SK-N-SH treated with all-trans-retinoic acid at 6 μM for 48 hours (cell line): Measurements from ENCODE around the gene MRAS.

ENCODE experiments used
- ATAC-seq: fragments of 200-7000 bp; cut with Tn5 transposase; 3 replicates; pipeline ENCODE4 v1.9.1; 2020; ENCODE audit warnings: mild to moderate bottlenecking, moderate library complexity
- ARNTL ChIP-seq: fragments of 450-650 bp; formaldehyde crosslinking; IDR thresholded peaks from 2 replicates; pipeline ENCODE4 v1.5.0; 2020; ENCODE audit warnings: low read depth, mild to moderate bottlenecking, moderate library complexity, borderline replicate concordance
- BACH2 ChIP-seq: fragments of 250-450 bp; sonication (Bioruptor Pico); IDR thresholded peaks from 2 replicates; pipeline ENCODE4 v1.9.0; 2021; ENCODE audit warnings: mild to moderate bottlenecking, borderline replicate concordance
- CREB5 ChIP-seq: fragments of 250-450 bp; sonication (Bioruptor Pico); IDR thresholded peaks from 2 replicates; pipeline ENCODE4 v1.5.1; 2020; ENCODE audit warnings: low read depth, mild to moderate bottlenecking, moderate library complexity
- CSDC2 ChIP-seq: fragments of 250-450 bp; sonication (Bioruptor Pico); IDR thresholded peaks from 2 replicates; pipeline ENCODE4 v1.5.0; 2020; ENCODE audit warnings: mild to moderate bottlenecking, moderate library complexity
- CSRNP3 ChIP-seq: fragments of 250-450 bp; sonication (Bioruptor Pico); IDR thresholded peaks from 2 replicates; pipeline ENCODE4 v1.5.1; 2021; ENCODE audit warnings: mild to moderate bottlenecking, moderate library complexity
- ESRRG ChIP-seq: fragments of 250-450 bp; sonication (Bioruptor Pico); IDR thresholded peaks from 2 replicates; pipeline ENCODE4 v1.6.1; 2021; ENCODE audit warnings: mild to moderate bottlenecking
- GLIS3 ChIP-seq: fragments of 250-450 bp; sonication (Bioruptor Pico); IDR thresholded peaks from 2 replicates; pipeline ENCODE4 v1.5.0; 2020; ENCODE audit warnings: mild to moderate bottlenecking, moderate library complexity
- ISL1 ChIP-seq: fragments of 250-450 bp; sonication (Bioruptor Pico); IDR thresholded peaks from 2 replicates; pipeline ENCODE4 v2.1.2; 2022; ENCODE audit warnings: mild to moderate bottlenecking, moderate library complexity
- PPARA ChIP-seq: fragments of 250-450 bp; sonication (Bioruptor Pico); IDR thresholded peaks from 2 replicates; pipeline ENCODE4 v1.5.0; 2020; ENCODE audit warnings: mild to moderate bottlenecking, borderline replicate concordance
- RARB ChIP-seq: fragments of 250-450 bp; sonication (Bioruptor Pico); IDR thresholded peaks from 2 replicates; pipeline ENCODE4 v1.8.0; 2021; ENCODE audit warnings: mild to moderate bottlenecking, moderate library complexity
- SNAI2 ChIP-seq: fragments of 250-450 bp; sonication (Bioruptor Pico); IDR thresholded peaks from 2 replicates; pipeline ENCODE4 v1.5.0; 2020; ENCODE audit warnings: mild to moderate bottlenecking, moderate library complexity
- TCF4 ChIP-seq: fragments of 250-450 bp; sonication (Bioruptor Pico); IDR thresholded peaks from 2 replicates; pipeline ENCODE4 v1.8.0; 2021; ENCODE audit warnings: mild to moderate bottlenecking, moderate library complexity, borderline replicate concordance
- TOX ChIP-seq: fragments of 250-450 bp; sonication (Bioruptor Pico); IDR thresholded peaks from 2 replicates; pipeline ENCODE4 v1.8.0; 2021; ENCODE audit warnings: mild to moderate bottlenecking, moderate library complexity, borderline replicate concordance
- TSHZ2 ChIP-seq: fragments of 250-450 bp; sonication (Bioruptor Pico); IDR thresholded peaks from 2 replicates; pipeline ENCODE4 v1.5.0; 2020; ENCODE audit warnings: mild to moderate bottlenecking, moderate library complexity
- ZC3H10 ChIP-seq: fragments of 250-450 bp; sonication (Bioruptor Pico); IDR thresholded peaks from 2 replicates; pipeline ENCODE4 v1.5.1; 2021; ENCODE audit warnings: mild to moderate bottlenecking, moderate library complexity
- ZFP3 ChIP-seq: fragments of 250-450 bp; sonication (Bioruptor Pico); IDR thresholded peaks from 2 replicates; pipeline ENCODE4 v1.5.0; 2020; ENCODE audit warnings: mild to moderate bottlenecking, moderate library complexity
- ZNF565 ChIP-seq: fragments of 450-650 bp; formaldehyde crosslinking; conservative IDR thresholded peaks from 2 replicates; pipeline ENCODE4 v1.5.0; 2020; ENCODE audit warnings: low read depth, mild to moderate bottlenecking, moderate library complexity
- ZNF70 ChIP-seq: fragments of 450-650 bp; formaldehyde crosslinking; IDR thresholded peaks from 2 replicates; pipeline ENCODE4 v1.5.0; 2020; ENCODE audit warnings: mild to moderate bottlenecking, moderate library complexity

MRAS gene

DNA sequence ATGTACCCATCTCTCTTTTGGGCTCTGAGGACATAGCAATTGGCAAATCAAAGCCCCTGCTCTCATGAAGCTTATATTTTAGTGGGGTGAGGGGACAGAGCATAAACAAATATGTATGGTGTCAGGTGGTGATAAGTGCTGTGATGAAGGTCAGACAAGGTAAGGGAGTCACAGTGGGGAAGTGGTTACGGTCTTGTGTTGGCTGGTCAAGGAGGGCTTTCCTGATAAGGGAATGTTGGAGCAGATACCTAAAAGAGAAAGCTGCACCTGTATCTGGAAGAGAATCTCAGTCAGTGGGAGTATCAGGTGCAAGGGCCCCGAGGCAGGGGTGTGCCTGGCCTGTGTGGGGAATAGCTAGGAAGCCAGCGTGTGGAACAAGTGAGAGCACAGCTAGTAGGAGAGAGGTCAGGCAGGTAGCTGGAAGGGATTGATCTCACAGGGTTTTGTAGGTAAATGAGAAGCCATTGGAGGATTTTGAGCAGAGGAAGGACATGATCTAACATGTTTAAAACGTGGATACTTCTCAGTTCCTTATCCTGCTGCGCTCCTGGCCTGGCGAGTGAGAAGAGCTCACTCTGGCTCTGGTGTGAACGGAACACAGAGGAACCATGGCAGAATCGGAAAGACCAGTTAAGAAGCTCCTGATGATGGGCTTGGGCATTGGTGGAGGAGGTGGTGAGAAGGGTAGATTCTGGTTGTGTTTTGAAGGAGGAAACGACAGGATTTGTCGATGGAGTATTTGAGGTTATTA is 35.5 kb downstream of the MRAS start:
- ATAC-seq = no peak
- TF ChIP-seq GLIS3 = no peak
- TF ChIP-seq TOX (CRISPR knock-in tag) = no peak
- no peak for TF ChIP-seq ARNTL (CRISPR knock-in tag)
- no peak for TF ChIP-seq TCF4 (CRISPR knock-in tag)
- TF ChIP-seq CSDC2 = no peak
- TF ChIP-seq BACH2 (CRISPR knock-in tag) = no peak
- TF ChIP-seq ISL1 (CRISPR knock-in tag) = no peak
- no peak for TF ChIP-seq CSRNP3 (CRISPR knock-in tag)
- TF ChIP-seq SNAI2 (CRISPR knock-in tag) = no peak
- no peak for TF ChIP-seq ZNF70 (CRISPR knock-in tag)
- TF ChIP-seq ZNF565 (CRISPR knock-in tag) = no peak
- TF ChIP-seq, all 23 proteins: peak for 0

- no peak for ATAC-seq
Measured at GRCh38 chr3:138384531-138384930, 36.2 kb downstream of the MRAS start.

More at GRCh38 chr3:138384531-138384930, 36.2 kb downstream of the MRAS start:
- TF ChIP-seq CSDC2 = no peak
- no peak for TF ChIP-seq SNAI2 (CRISPR knock-in tag)
- no peak for TF ChIP-seq TSHZ2
- TF ChIP-seq RARB (CRISPR knock-in tag) = no peak
- no peak for TF ChIP-seq CREB5
- TF ChIP-seq ESRRG (CRISPR knock-in tag) = no peak
- TF ChIP-seq ZFP3 (CRISPR knock-in tag) = no peak
- TF ChIP-seq CSRNP3 (CRISPR knock-in tag) = no peak
- no peak for TF ChIP-seq ZNF565 (CRISPR knock-in tag)
- no peak for TF ChIP-seq BACH2 (CRISPR knock-in tag)
- TF ChIP-seq PPARA (CRISPR knock-in tag) = no peak
- no peak for TF ChIP-seq ZNF70 (CRISPR knock-in tag)
- no peak for TF ChIP-seq ZC3H10
- no peak for TF ChIP-seq TOX (CRISPR knock-in tag)
